ENCODE results near the gene CAPN12.

The CAPN12 gene

GRCh38 chr19:38719761-38720558, 24.3 kb downstream of the CAPN12 start:
- peak overlapping the region; percentile 79 for H3K27ac ChIP-seq (ENCODE audit: low read length)
- H3K36me3 ChIP-seq (replicated peaks; ENCODE audit: low read depth, low read length) = peaks cover 70% of the 10 kb centered on the region
- H3K4me2 ChIP-seq (ENCODE audit: low read length) = peak overlapping the region; percentile 72
- H3K79me2 ChIP-seq (ENCODE audit: low read length) = no peaks in the 10 kb centered on the region
- H3K9me3 ChIP-seq (ENCODE audit: insufficient read depth, low read length) = no peaks in the 10 kb centered on the region
- H2AFZ ChIP-seq (ENCODE audit: low read depth, low read length) = no peak overlapping the region
- H3K27me3 ChIP-seq (ENCODE audit: low read depth, low read length) = no peaks in the 10 kb centered on the region
- TF ChIP-seq, protein P1, sequence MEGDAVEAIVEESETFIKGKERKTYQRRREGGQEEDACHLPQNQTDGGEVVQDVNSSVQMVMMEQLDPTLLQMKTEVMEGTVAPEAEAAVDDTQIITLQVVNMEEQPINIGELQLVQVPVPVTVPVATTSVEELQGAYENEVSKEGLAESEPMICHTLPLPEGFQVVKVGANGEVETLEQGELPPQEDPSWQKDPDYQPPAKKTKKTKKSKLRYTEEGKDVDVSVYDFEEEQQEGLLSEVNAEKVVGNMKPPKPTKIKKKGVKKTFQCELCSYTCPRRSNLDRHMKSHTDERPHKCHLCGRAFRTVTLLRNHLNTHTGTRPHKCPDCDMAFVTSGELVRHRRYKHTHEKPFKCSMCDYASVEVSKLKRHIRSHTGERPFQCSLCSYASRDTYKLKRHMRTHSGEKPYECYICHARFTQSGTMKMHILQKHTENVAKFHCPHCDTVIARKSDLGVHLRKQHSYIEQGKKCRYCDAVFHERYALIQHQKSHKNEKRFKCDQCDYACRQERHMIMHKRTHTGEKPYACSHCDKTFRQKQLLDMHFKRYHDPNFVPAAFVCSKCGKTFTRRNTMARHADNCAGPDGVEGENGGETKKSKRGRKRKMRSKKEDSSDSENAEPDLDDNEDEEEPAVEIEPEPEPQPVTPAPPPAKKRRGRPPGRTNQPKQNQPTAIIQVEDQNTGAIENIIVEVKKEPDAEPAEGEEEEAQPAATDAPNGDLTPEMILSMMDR (IDR thresholded peaks at IDR 0.05; ENCODE audit: low read depth, low read length) = no peak
- TF ChIP-seq EZH2phosphoT487 (IDR thresholded peaks at IDR 0.05; ENCODE audit: low read depth) = no peak
- peak overlapping the region; percentile 45 for H3K9ac ChIP-seq (ENCODE audit: low read length)
- no peaks in the 10 kb centered on the region for H4K20me1 ChIP-seq (ENCODE audit: insufficient read depth, low read length)
- peak overlapping the region; percentile 37 for H3K4me3 ChIP-seq (ENCODE audit: low read length)
- peaks cover 25% of the 10 kb centered on the region for H3K4me1 ChIP-seq (ENCODE audit: low read length)

DNA sequence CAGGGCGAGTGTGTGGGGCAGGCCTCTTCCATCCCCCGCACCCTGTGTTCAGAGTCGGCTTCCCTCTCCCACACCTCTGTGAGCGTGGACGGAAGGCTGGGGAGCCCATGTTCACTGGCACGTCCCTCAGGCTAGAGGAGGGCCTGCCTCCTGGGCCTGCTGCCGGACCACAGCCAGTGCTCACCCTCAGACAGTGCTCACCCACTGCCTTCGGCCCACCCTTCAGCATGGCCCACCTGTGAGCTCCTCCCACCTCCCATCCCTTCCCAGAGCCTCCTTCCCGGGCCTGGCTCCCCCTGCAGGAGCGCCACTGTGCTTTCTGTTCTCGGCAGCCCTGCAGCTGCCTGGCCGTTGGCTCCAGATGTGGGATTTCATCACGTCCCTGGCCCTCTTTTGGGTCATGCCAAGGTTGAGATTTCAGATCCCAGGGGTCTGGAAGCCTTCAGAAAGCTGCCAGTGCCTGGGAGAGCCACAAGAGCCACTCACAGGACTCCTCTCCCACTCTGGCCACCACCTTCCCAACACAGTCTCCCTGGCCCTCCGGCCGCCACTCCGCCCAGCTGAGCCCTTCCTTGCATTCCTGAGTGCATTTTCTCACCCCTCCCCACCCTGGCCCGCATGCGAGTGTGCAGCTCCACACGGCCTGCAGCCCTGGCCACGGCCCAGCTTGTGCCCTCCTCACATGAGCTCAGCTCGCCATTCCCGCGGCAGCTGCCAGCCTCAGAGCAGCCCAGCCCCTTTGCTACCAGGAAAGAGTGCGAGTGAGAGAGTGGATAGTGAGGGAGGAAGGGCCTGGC, 25.3 kb downstream of the CAPN12 start:
- Histone ChIP-seq H3K27me3 (ENCODE audit: low read depth, low read length) (no peaks in the 10 kb centered on the region), H3K9me3 (ENCODE audit: insufficient read depth, low read length) (no peaks in the 10 kb centered on the region), H3K36me3 (replicated peaks; ENCODE audit: low read depth, low read length) (peaks cover 71% of the 10 kb centered on the region), H3K4me2 (ENCODE audit: low read length) (no peak overlapping the region), H3K27ac (ENCODE audit: low read length) (no peak overlapping the region), H3K4me1 (ENCODE audit: low read length) (peaks cover 25% of the 10 kb centered on the region), H3K9ac (ENCODE audit: low read length) (no peak overlapping the region), H4K20me1 (ENCODE audit: insufficient read depth, low read length) (no peaks in the 10 kb centered on the region), H3K4me3 (ENCODE audit: low read length) (no peak overlapping the region), H3K79me2 (ENCODE audit: low read length) (no peaks in the 10 kb centered on the region), H2AFZ (ENCODE audit: low read depth, low read length) (no peak overlapping the region)
- TF ChIP-seq, protein P1 (IDR thresholded peaks at IDR 0.05; ENCODE audit: low read depth, low read length) = no peak
- no peak for TF ChIP-seq EZH2phosphoT487 (IDR thresholded peaks at IDR 0.05; ENCODE audit: low read depth)

DNA sequence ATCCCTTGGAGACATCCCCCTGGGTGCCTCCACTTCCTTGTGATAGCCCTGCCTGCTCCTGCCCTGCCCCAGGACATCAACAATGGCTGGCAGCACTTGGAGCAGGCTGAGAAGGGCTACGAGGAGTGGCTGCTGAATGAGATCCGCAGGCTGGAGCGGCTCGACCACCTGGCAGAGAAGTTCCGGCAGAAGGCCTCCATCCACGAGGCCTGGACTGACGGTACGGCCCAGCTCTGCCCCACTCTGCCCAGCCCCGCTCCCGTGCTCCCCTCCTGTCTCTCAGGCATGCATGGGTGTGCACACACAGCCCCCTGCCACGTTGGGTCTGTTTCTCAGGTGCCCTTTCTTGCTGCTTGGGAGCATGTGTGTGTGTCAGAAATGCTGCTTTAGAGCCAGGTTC, 26.4 kb downstream of the CAPN12 start:
- no peak overlapping the region for H3K27ac ChIP-seq (ENCODE audit: low read length)
- no peak overlapping the region for H2AFZ ChIP-seq (ENCODE audit: low read depth, low read length)
- no peaks in the 10 kb centered on the region for H3K27me3 ChIP-seq (ENCODE audit: low read depth, low read length)
- H3K9ac ChIP-seq (ENCODE audit: low read length) = no peak overlapping the region
- no peaks in the 10 kb centered on the region for H3K79me2 ChIP-seq (ENCODE audit: low read length)
- no peaks in the 10 kb centered on the region for H3K9me3 ChIP-seq (ENCODE audit: insufficient read depth, low read length)
- no peaks in the 10 kb centered on the region for H4K20me1 ChIP-seq (ENCODE audit: insufficient read depth, low read length)
- peaks cover 25% of the 10 kb centered on the region for H3K4me1 ChIP-seq (ENCODE audit: low read length)
- H3K36me3 ChIP-seq (replicated peaks; ENCODE audit: low read depth, low read length) = peaks cover 68% of the 10 kb centered on the region
- H3K4me3 ChIP-seq (ENCODE audit: low read length) = no peak overlapping the region
- H3K4me2 ChIP-seq (ENCODE audit: low read length) = no peak overlapping the region
- no peak for TF ChIP-seq EZH2phosphoT487 (IDR thresholded peaks at IDR 0.05; ENCODE audit: low read depth)
- TF ChIP-seq, protein P1 (IDR thresholded peaks at IDR 0.05; ENCODE audit: low read depth, low read length) = no peak

DNA sequence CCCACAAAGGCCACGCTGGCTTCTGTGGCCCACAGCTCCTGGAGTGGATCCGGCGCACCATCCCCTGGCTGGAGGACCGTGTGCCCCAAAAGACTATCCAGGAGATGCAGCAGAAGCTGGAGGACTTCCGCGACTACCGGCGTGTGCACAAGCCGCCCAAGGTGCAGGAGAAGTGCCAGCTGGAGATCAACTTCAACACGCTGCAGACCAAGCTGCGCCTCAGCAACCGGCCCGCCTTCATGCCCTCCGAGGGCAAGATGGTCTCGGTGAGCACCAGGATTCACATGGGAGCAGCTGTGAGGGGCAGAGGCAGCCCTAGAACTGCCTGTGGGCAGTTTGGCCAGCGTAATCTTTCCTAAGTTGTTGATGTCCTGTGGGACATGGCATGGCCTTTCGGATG, 27.2 kb downstream of the CAPN12 start:
- H3K4me1 ChIP-seq (ENCODE audit: low read length) = peaks cover 25% of the 10 kb centered on the region
- no peak overlapping the region for H2AFZ ChIP-seq (ENCODE audit: low read depth, low read length)
- H3K4me3 ChIP-seq (ENCODE audit: low read length) = no peak overlapping the region
- no peaks in the 10 kb centered on the region for H3K79me2 ChIP-seq (ENCODE audit: low read length)
- no peak overlapping the region for H3K27ac ChIP-seq (ENCODE audit: low read length)
- no peaks in the 10 kb centered on the region for H3K9me3 ChIP-seq (ENCODE audit: insufficient read depth, low read length)
- H3K9ac ChIP-seq (ENCODE audit: low read length) = no peak overlapping the region
- no peak overlapping the region for H3K4me2 ChIP-seq (ENCODE audit: low read length)
- H3K36me3 ChIP-seq (replicated peaks; ENCODE audit: low read depth, low read length) = peaks cover 65% of the 10 kb centered on the region
- TF ChIP-seq EZH2phosphoT487 (IDR thresholded peaks at IDR 0.05; ENCODE audit: low read depth) = no peak
- TF ChIP-seq, protein P1 (IDR thresholded peaks at IDR 0.05; ENCODE audit: low read depth, low read length) = no peak
- H3K27me3 ChIP-seq (ENCODE audit: low read depth, low read length) = no peaks in the 10 kb centered on the region
- H4K20me1 ChIP-seq (ENCODE audit: insufficient read depth, low read length) = no peaks in the 10 kb centered on the region
